CD4-positive, alpha-beta T cell treated with Interferon alpha-2 for 1 hour (primary cell): ENCODE results near the gene UBE2I.

Experiments used
- DNase-seq, 2 donors: peaks; one replicate each; pipeline ENCODE4 v3.0.0-alpha.2; 2020 to 2022

Gene UBE2I

GRCh38 chr16:1344499-1344898 is 35.1 kb downstream of the UBE2I start:
- DNase-seq = no peak

GRCh38 chr16:1345087-1345486 is 35.7 kb downstream of the UBE2I start:
- DNase-seq = no peak

GRCh38 chr16:1345651-1346421 is 36.4 kb downstream of the UBE2I start:
- DNase-seq = no peak

- DNase-seq = no peak
These were observed 37.2 kb downstream of the UBE2I start for GRCh38 chr16:1346422-1347285.

GRCh38 chr16:1347286-1347855 is 37.9 kb downstream of the UBE2I start:
- DNase-seq = no peak

- no peak for DNase-seq
These were observed 38.5 kb downstream of the UBE2I start for GRCh38 chr16:1347962-1348361.

- no peak for DNase-seq
These were observed 39.0 kb downstream of the UBE2I start for GRCh38 chr16:1348441-1348840.

GRCh38 chr16:1348926-1349325 is 39.5 kb downstream of the UBE2I start:
- DNase-seq = no peak

GRCh38 chr16:1349351-1349750 is 39.9 kb downstream of the UBE2I start:
- DNase-seq = no peak

GRCh38 chr16:1349951-1350350 is 40.5 kb downstream of the UBE2I start:
- DNase-seq = no peak

GRCh38 chr16:1350691-1351090 is 41.3 kb downstream of the UBE2I start:
- DNase-seq = no peak

- DNase-seq = no peak
These were observed 41.8 kb downstream of the UBE2I start for GRCh38 chr16:1351215-1351581.

- DNase-seq = peak; percentile 85 to 91
These were observed 42.3 kb downstream of the UBE2I start, which contains the start of the genes GNPTG and TSR3 for GRCh38 chr16:1351582-1352362. GNPTG (plus strand) TSS chr16:1351931; CDS start chr16:1351966, 35 bp downstream. TSR3 (minus strand) TSS chr16:1351878; CDS start chr16:1351804, 74 bp downstream.

GRCh38 chr16:1354815-1355540 is 45.5 kb downstream of the UBE2I start:
- DNase-seq = no peak

GRCh38 chr16:1355591-1355990 is 46.2 kb downstream of the UBE2I start:
- DNase-seq = no peak

GRCh38 chr16:1356061-1356900 is 46.8 kb downstream of the UBE2I start:
- DNase-seq = no peak

- no peak for DNase-seq
These were observed 48.6 kb downstream of the UBE2I start for GRCh38 chr16:1357906-1358566.

GRCh38 chr16:1361685-1362360 is 52.4 kb downstream of the UBE2I start:
- DNase-seq = no peak

GRCh38 chr16:1362807-1363206 is 53.4 kb downstream of the UBE2I start:
- DNase-seq = no peak

- peak; percentile 57 to 72 for DNase-seq
These were observed 54.1 kb downstream of the UBE2I start for GRCh38 chr16:1363501-1364041.
